Keratinocyte (primary cell): Measurements from ENCODE around the gene PLA2G4F. TPM values are rescaled to one million over a fixed set of nuclear protein-coding genes. Genes with fewer than 3 reads are reported as not detected.

Source experiments
- DNase-seq: peaks from one replicate; pipeline ENCODE4 v3.0.0-alpha.2; 2011; ENCODE audit warnings: low read depth, missing footprints, low spot score
- FAIRE-seq: peaks from 2 replicates; lab custom pipeline; 2011; peaks lifted over from hg19 to GRCh38; lab: Jason Lieb, UNC
- H2AFZ ChIP-seq: 2 replicates; pipeline ENCODE4 v1.6.0; 2012; ENCODE audit warnings: low read length, control low read depth, inconsistent platforms; ENCODE audit not compliant: control insufficient read depth
- H3K27ac ChIP-seq: 2 replicates; pipeline ENCODE4 v1.5.1; 2011; ENCODE audit warnings: low read length; ENCODE audit not compliant: control insufficient read depth, insufficient read depth
- H3K27me3 ChIP-seq: 3 replicates; pipeline ENCODE4 v1.6.0; 2011; ENCODE audit warnings: low read length; ENCODE audit not compliant: control insufficient read depth, insufficient read depth; ENCODE audit errors: extremely low read depth
- H3K36me3 ChIP-seq, 2 experiments: 2 replicates in 1 of 2; 3 replicates in 1 of 2; pipeline ENCODE4 v1.5.1; 2011; ENCODE audit warnings: low read length in 2 of 2, mild to moderate bottlenecking in 1 of 2; ENCODE audit not compliant: control insufficient read depth in 2 of 2, insufficient read depth in 2 of 2; ENCODE audit errors: extremely low read depth in 1 of 2
- H3K4me1 ChIP-seq: 3 replicates; pipeline ENCODE4 v1.5.1; 2011; ENCODE audit warnings: low read length; ENCODE audit not compliant: control insufficient read depth, insufficient read depth; ENCODE audit errors: extremely low read depth
- H3K4me2 ChIP-seq: 3 replicates; pipeline ENCODE4 v1.6.0; 2011; ENCODE audit warnings: low read depth, low read length; ENCODE audit not compliant: control insufficient read depth, insufficient read depth; ENCODE audit errors: extremely low read depth
- H3K4me3 ChIP-seq, 3 experiments: fragments of 200-600 bp in 1 of 3; sonication (generic) in 1 of 3; 2 replicates in 2 of 3; 3 replicates in 1 of 3; pipeline ENCODE4 v1.5.1; 2011 to 2016; ENCODE audit warnings: low read length in 3 of 3, mild to moderate bottlenecking in 3 of 3, control low read depth in 2 of 3, inconsistent platforms in 1 of 3, low read depth in 1 of 3, mixed read lengths in 1 of 3, mixed run types in 1 of 3, moderate library complexity in 1 of 3; ENCODE audit not compliant: control insufficient read depth in 2 of 3, insufficient read depth in 2 of 3; ENCODE audit errors: extremely low read depth in 1 of 3
- H3K79me2 ChIP-seq: 2 replicates; pipeline ENCODE4 v1.6.0; 2012; ENCODE audit warnings: low read length; ENCODE audit not compliant: control insufficient read depth, insufficient read depth
- H3K9ac ChIP-seq: 3 replicates; pipeline ENCODE4 v1.6.0; 2011; ENCODE audit warnings: low read length; ENCODE audit not compliant: control insufficient read depth, insufficient read depth; ENCODE audit errors: extremely low read depth
- H3K9me1 ChIP-seq: 3 replicates; pipeline ENCODE4 v1.6.0; 2011; ENCODE audit warnings: low read length; ENCODE audit not compliant: control insufficient read depth, insufficient read depth; ENCODE audit errors: extremely low read depth
- H3K9me3 ChIP-seq: 2 replicates; pipeline ENCODE4 v1.5.1; 2012; ENCODE audit warnings: low read depth, low read length; ENCODE audit not compliant: control insufficient read depth
- H4K20me1 ChIP-seq: 3 replicates; pipeline ENCODE4 v1.6.0; 2011; ENCODE audit warnings: low read length; ENCODE audit not compliant: control insufficient read depth, insufficient read depth; ENCODE audit errors: extremely low read depth
- EZH2 ChIP-seq: IDR thresholded peaks from one replicate; pipeline ENCODE4 v1.6.1; 2012; ENCODE audit warnings: inconsistent platforms, mild to moderate bottlenecking, low read length, moderate library complexity
- dilution Hi-C: fragments of 300-500 bp; cut with MboI; formaldehyde crosslinking; loops from one replicate; pipeline ENCODE4 v1.7.0; 2020; ENCODE audit warnings: low sequenced_read_pairs; ENCODE audit not compliant: extremely low pct_ligation_motif_present
- polyA plus RNA-seq, 5 experiments: library from polyadenylated mRNA; depleted of rRNA in 3 of 5; stranded (reverse) in 3 of 5; stranded (forward) in 1 of 5; unstranded in 1 of 5; fragments of >200 nt; gene quantifications; 1 replicate in 1 of 5; 2 replicates in 3 of 5; 3 replicates in 1 of 5; pipeline versions ENCODE4 v1.2.1 to v1.2.3, GENCODE V29; 2011 to 2012; ENCODE audit warnings: missing spikeins in 2 of 5, low read depth in 1 of 5, low replicate concordance in 1 of 5
- TF ChIP-seq, protein P1 (sequence below), 3 experiments: IDR thresholded peaks in 1 of 3; conservative IDR thresholded peaks in 1 of 3; optimal IDR thresholded peaks in 1 of 3; 2 replicates in 2 of 3; 3 replicates in 1 of 3; pipeline versions ENCODE3 to v1.5.1; 2011; ENCODE audit warnings: low read length in 3 of 3, mild to moderate bottlenecking in 3 of 3, moderate library complexity in 2 of 3, control low read depth in 1 of 3, inconsistent platforms in 1 of 3; ENCODE audit not compliant: insufficient read depth in 2 of 3; ENCODE audit errors: extremely low read depth in 1 of 3

Gene PLA2G4F
- polyA plus RNA-seq, 1 donor (not counting 4 experiments of a cell fraction or from before 2014, with no cell fraction given) = 4.4 TPM

DNA sequence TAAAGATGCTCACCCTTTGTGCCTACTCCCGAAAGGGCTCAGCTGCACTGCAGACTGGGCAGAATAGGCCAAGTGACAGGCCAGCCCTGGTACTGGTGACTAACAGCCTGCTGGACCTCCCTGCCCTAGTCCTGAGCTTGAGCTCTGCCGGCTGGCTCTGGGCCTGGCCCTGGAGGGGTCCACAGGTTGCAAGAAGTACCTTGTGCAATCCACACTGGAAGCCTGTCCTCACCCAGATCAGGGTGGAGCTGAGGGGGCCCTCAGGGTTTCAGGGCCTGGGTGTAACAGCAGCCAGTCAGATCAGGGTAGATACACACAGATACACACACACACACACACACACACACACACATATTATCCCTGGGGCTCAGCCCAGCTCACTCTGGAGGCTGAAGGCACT lies 34.8 kb downstream of the PLA2G4F start:
- Histone ChIP-seq H3K4me1 (peaks cover 6% of the 10 kb centered on the region), H3K4me3 (no peak overlapping the region), H2AFZ (no peak overlapping the region), H3K4me2 (no peak overlapping the region), H3K9me3 (no peaks in the 10 kb centered on the region), H3K79me2 (no peaks in the 10 kb centered on the region), H3K27me3 (no peaks in the 10 kb centered on the region), H3K9ac (no peak overlapping the region), H3K27ac (no peak overlapping the region), H4K20me1 (no peaks in the 10 kb centered on the region), H3K9me1 (no peaks in the 10 kb centered on the region), H3K36me3 (no peaks in the 10 kb centered on the region)
- no peak for TF ChIP-seq EZH2
- TF ChIP-seq, protein P1, sequence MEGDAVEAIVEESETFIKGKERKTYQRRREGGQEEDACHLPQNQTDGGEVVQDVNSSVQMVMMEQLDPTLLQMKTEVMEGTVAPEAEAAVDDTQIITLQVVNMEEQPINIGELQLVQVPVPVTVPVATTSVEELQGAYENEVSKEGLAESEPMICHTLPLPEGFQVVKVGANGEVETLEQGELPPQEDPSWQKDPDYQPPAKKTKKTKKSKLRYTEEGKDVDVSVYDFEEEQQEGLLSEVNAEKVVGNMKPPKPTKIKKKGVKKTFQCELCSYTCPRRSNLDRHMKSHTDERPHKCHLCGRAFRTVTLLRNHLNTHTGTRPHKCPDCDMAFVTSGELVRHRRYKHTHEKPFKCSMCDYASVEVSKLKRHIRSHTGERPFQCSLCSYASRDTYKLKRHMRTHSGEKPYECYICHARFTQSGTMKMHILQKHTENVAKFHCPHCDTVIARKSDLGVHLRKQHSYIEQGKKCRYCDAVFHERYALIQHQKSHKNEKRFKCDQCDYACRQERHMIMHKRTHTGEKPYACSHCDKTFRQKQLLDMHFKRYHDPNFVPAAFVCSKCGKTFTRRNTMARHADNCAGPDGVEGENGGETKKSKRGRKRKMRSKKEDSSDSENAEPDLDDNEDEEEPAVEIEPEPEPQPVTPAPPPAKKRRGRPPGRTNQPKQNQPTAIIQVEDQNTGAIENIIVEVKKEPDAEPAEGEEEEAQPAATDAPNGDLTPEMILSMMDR (optimal IDR thresholded peaks at IDR 0.05 in 1 of 3, IDR thresholded peaks at IDR 0.05 in 1 of 3, conservative IDR thresholded peaks at IDR 0.05 in 1 of 3; ENCODE audit: extremely low read depth in 1 of 3, insufficient read depth in 2 of 3, low read length in 3 of 3) = no peak
- dilution Hi-C loops = no loop called here
- FAIRE-seq = no peak
- DNase-seq = no peak

- peaks cover 6% of the 10 kb centered on the region for H3K4me1 ChIP-seq
- H4K20me1 ChIP-seq = no peaks in the 10 kb centered on the region
- no peaks in the 10 kb centered on the region for H3K27me3 ChIP-seq
- H3K9ac ChIP-seq = no peak overlapping the region
- H3K4me2 ChIP-seq = no peak overlapping the region
- no peaks in the 10 kb centered on the region for H3K36me3 ChIP-seq
- H3K4me3 ChIP-seq = no peak overlapping the region
- H3K79me2 ChIP-seq = no peaks in the 10 kb centered on the region
- DNase-seq = no peak
- H3K27ac ChIP-seq = no peak overlapping the region
- H2AFZ ChIP-seq = no peak overlapping the region
- no peak for TF ChIP-seq EZH2
- TF ChIP-seq, protein P1 (optimal IDR thresholded peaks at IDR 0.05 in 1 of 3, IDR thresholded peaks at IDR 0.05 in 1 of 3, conservative IDR thresholded peaks at IDR 0.05 in 1 of 3; ENCODE audit: extremely low read depth in 1 of 3, insufficient read depth in 2 of 3, low read length in 3 of 3) = no peak
- dilution Hi-C loops = no loop called here
- no peaks in the 10 kb centered on the region for H3K9me1 ChIP-seq
- H3K9me3 ChIP-seq = no peaks in the 10 kb centered on the region
- no peak for FAIRE-seq
Measured at GRCh38 chr15:42121021-42121420, 35.4 kb downstream of the PLA2G4F start.
